Measurements from ENCODE around the gene MS4A7. TPM values are rescaled to one million over a fixed set of nuclear protein-coding genes. Genes with fewer than 3 reads are reported as not detected.

Gene MS4A7
- total and polyA plus RNA-seq, 5 donors: 6.6 to 48.2 (median 35.5) TPM

DNA sequence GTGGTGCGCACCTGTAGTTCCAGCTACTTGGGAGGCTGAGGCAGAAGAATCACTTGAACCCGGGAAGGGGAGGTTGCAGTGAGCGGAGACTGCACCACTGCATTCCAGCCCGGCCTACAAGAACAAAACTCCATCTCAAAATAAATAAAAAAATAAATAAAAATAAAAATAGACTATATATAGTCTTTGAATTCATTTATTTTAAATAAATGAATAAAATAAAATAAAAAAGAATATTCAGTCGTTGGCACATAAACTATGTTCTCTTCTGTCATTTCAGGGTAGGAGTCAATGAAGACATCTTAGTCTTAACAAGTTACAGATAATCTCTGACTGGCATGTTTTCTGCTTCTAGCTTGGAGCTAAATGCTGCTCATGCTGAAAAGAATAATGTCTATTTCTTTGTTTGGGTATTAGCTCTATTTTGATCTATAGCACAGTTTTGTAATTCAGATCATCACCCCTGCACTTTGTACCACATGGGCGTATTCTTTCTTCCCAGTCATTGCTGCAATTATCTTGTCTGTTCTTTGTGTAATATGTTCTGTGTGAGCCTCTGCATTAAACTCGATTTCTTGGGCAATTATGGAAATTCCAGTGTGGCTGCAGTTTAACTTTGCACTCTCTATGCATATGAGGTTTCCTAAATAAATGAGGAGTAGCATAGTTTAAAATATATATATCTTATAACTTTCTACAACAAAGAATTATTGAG is 16.5 kb downstream of the MS4A7 start:
- Histone ChIP-seq H3K4me3 (ENCODE audit: low read length) (no peak overlapping the region), H3K4me1 (ENCODE audit: control insufficient read depth, insufficient read depth, low read length) (no peaks in the 10 kb centered on the region), H3K27me3 (ENCODE audit: control insufficient read depth, insufficient read depth) (no peaks in the 10 kb centered on the region), H3K9me3 (ENCODE audit: control insufficient read depth, low read length) (no peaks in the 10 kb centered on the region), H3K27ac (ENCODE audit: low read length) (no peak overlapping the region)
- intact Hi-C loops (cut with DNase I): no loop called here
- DNase-seq (no peak), ATAC-seq (no peak)
- WGBS: 74% methylated on average over 7 of the region's 7 CpGs

DNA sequence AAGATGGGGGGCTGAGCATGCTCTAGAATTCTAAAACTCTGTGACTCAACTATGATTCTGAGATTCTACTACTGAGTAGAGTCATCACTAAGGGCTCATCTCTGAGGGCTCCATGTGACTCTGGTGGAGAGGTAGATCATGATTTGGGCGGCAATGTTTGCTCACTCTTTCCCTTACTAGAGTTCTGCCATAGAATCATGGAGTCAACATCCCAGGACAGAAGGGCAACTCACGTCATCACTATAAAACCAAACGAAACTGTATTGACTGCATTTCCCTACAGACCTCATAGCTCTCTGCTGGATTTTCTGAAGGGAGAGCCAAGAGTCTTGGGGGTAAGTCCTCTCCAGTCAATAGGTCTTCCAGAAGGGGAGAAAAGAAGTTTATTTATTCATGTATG is 18.1 kb downstream of the MS4A7 start, which contains the start of gene MS4A14:
Gene MS4A14 (plus strand): TSS at position 78 of the 400 bp plus-strand sequence. CDS start 120 bp downstream, at position 198.
- Histone ChIP-seq H3K27ac (ENCODE audit: low read length) (no peak within 1 kb of the TSS), H3K4me3 (ENCODE audit: low read length) (no peak within 1 kb of the TSS), H3K4me1 (ENCODE audit: control insufficient read depth, insufficient read depth, low read length) (no peaks in the 10 kb centered on the region), H3K27me3 (ENCODE audit: control insufficient read depth, insufficient read depth) (no peaks in the 10 kb centered on the region), H3K9me3 (ENCODE audit: control insufficient read depth, low read length) (no peaks in the 10 kb centered on the region)
- intact Hi-C loops (cut with DNase I): no loop called here
- ATAC-seq: peak in 1 of 2 donors; percentile 18
- WGBS: 61% methylated on average over 3 of the region's 3 CpGs
- DNase-seq: no peak

DNA sequence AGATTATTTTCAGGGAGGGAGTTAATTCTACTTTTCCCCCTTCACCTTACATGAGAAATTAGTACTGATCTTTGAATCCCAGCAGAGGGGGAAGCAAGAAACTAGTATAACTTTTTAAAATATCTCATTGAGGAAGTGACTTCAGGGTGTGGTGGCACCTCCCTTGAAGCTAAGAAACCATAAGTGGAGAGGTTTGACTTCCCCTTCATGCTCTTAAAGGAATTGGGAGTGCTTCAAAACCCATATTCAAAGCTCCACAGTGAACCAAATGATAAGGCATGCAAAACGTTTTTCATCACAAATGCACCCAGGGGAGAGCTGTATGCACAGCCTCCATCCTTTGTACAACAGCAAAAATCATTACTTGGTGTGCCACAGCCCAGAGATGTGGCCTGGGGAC is 18.5 kb downstream of the MS4A7 start:
- Histone ChIP-seq H3K4me1 (ENCODE audit: control insufficient read depth, insufficient read depth, low read length) (no peaks in the 10 kb centered on the region), H3K4me3 (ENCODE audit: low read length) (no peak overlapping the region), H3K27me3 (ENCODE audit: control insufficient read depth, insufficient read depth) (no peaks in the 10 kb centered on the region), H3K27ac (ENCODE audit: low read length) (no peak overlapping the region), H3K9me3 (ENCODE audit: control insufficient read depth, low read length) (no peaks in the 10 kb centered on the region)
- ATAC-seq (peak in 1 of 2 donors; percentile 19), DNase-seq (no peak)
- intact Hi-C loops (cut with DNase I): no loop called here
- 2% methylated on average over 1 of the region's 1 CpG for WGBS

DNA sequence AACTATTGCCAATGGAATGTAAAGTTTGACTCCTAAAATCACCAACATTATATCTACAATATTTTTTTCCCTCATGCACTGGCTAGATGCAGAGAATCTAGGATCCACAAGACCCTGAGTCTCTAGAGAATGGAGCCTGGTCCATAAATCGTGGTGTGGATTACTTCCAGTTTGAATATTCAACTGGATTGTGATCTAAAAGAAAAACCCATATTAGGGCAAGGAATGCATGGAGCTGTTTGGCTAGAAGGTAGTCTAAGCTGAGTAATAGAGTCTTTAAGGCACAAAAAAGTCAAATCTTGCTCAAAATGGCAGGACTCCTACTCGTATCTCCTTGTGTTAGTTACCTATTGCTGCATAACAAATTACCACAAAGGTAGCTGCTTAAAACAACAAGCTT is 41.7 kb downstream of the MS4A7 start:
- Histone ChIP-seq H3K4me1 (ENCODE audit: control insufficient read depth, insufficient read depth, low read length) (no peaks in the 10 kb centered on the region), H3K4me3 (ENCODE audit: low read length) (no peak overlapping the region), H3K27ac (ENCODE audit: low read length) (no peak overlapping the region), H3K27me3 (ENCODE audit: control insufficient read depth, insufficient read depth) (no peaks in the 10 kb centered on the region), H3K9me3 (ENCODE audit: control insufficient read depth, low read length) (no peaks in the 10 kb centered on the region)
- ATAC-seq: no peak
- 15% methylated on average over 2 of the region's 2 CpGs for WGBS
- intact Hi-C loops (cut with DNase I): no loop called here
- DNase-seq: no peak

DNA sequence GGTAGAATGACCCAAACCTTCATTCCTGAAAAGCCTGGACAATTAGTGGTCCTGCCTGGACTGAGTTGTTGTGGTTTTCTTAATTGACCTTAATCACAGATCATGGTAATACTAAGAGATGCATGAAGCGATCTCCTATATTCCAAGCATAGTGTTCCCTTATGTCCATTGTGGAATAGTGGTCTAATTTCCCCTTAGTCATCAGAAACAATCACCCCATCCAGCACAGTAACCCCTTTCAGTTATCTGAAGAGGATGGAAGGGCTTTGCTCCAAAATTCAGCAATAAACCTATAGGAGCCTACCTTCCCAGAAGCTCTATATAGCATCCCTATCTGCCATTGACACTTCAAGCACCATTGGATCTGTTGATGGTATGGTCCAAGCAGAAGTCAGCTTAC is 44.3 kb downstream of the MS4A7 start:
- no peaks in the 10 kb centered on the region for H3K4me1 ChIP-seq (ENCODE audit: control insufficient read depth, insufficient read depth, low read length)
- intact Hi-C loops (cut with DNase I): no loop called here
- no peaks in the 10 kb centered on the region for H3K9me3 ChIP-seq (ENCODE audit: control insufficient read depth, low read length)
- no peak overlapping the region for H3K4me3 ChIP-seq (ENCODE audit: low read length)
- WGBS: 76% methylated on average over 1 of the region's 1 CpG
- H3K27ac ChIP-seq (ENCODE audit: low read length): no peak overlapping the region
- no peaks in the 10 kb centered on the region for H3K27me3 ChIP-seq (ENCODE audit: control insufficient read depth, insufficient read depth)
- ATAC-seq (no peak), DNase-seq (no peak)

DNA sequence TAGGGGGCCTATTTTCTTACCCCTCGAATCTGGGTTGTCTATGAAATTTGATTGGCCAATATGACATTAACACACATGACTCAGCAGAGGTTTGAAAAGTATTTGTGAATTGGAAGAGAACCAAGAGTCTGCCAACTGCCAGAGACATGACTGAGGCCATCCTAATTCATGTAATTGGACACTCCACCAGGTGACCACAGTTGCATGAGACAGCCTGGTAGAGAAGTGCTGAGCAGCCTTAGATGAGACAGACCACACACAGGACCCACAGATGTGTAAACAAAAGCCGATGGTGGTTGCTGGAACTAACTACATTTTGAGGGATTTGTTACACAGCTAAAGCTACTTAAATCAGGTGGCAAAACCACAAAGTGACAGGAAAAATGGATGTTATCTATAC is 50.2 kb downstream of the MS4A7 start:
- Histone ChIP-seq H3K9me3 (ENCODE audit: control insufficient read depth, low read length) (no peaks in the 10 kb centered on the region), H3K4me1 (ENCODE audit: control insufficient read depth, insufficient read depth, low read length) (no peaks in the 10 kb centered on the region), H3K27me3 (ENCODE audit: control insufficient read depth, insufficient read depth) (peaks cover 4% of the 10 kb centered on the region), H3K4me3 (ENCODE audit: low read length) (no peak overlapping the region), H3K27ac (ENCODE audit: low read length) (no peak overlapping the region)
- 62% methylated on average over 2 of the region's 2 CpGs for WGBS
- no peak for ATAC-seq
- intact Hi-C loops (cut with DNase I): no loop called here
- DNase-seq: no peak

DNA sequence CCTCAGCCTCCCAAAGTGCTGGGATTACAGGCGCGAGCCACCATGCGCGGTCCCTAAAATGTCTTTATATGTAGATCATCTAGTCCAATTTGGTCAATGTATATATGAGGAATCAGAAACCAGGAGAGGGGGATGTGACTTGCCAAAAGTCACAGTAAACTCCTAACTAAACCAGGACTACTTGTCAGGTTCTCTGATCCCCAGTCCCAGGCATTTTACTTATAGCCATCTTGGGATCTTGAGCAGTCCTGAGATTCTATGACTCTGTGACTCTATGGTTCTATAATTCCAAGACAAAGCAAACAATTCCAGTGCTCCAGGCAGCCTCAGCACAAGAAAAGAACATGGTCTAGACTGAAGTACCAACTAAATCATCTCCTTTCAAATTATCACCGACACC is 50.9 kb downstream of the MS4A7 start, which contains the start of gene MS4A5:
Gene MS4A5 (plus strand): TSS at position 301 of the 400 bp plus-strand sequence. CDS start 103 bp downstream, outside the sequence.
- H3K27me3 ChIP-seq (ENCODE audit: control insufficient read depth, insufficient read depth): peaks cover 4% of the 10 kb centered on the region
- ATAC-seq: no peak
- no peaks in the 10 kb centered on the region for H3K9me3 ChIP-seq (ENCODE audit: control insufficient read depth, low read length)
- no peak for DNase-seq
- 96% methylated on average over 5 of the region's 5 CpGs for WGBS
- no peak within 1 kb of the TSS for H3K4me3 ChIP-seq (ENCODE audit: low read length)
- no peaks in the 10 kb centered on the region for H3K4me1 ChIP-seq (ENCODE audit: control insufficient read depth, insufficient read depth, low read length)
- no peak within 1 kb of the TSS for H3K27ac ChIP-seq (ENCODE audit: low read length)
- intact Hi-C loops (cut with DNase I): no loop called here

DNA sequence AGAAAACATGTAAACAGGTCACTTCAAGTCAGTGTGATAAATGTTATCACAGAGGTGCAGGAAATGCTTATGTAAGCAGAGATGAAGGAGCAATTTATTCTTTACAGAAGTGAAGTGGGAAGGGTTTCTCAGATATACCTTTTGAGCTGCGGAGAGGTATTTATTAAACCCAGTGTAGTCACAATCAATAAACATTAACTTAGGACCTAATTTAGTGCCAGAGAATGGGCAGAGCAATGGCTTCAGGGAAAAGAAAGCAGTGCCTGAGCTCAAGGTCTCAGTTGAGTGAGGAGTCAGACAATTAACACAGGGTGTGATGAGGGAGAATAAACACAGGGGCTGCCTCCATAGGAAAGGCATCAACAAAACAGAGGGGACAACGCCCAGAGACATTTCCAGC is 52.9 kb downstream of the MS4A7 start:
- H3K4me1 ChIP-seq (ENCODE audit: control insufficient read depth, insufficient read depth, low read length): no peaks in the 10 kb centered on the region
- H3K9me3 ChIP-seq (ENCODE audit: control insufficient read depth, low read length): no peaks in the 10 kb centered on the region
- ATAC-seq (no peak), DNase-seq (no peak)
- H3K27me3 ChIP-seq (ENCODE audit: control insufficient read depth, insufficient read depth): peaks cover 4% of the 10 kb centered on the region
- 73% methylated on average over 2 of the region's 2 CpGs for WGBS
- intact Hi-C loops (cut with DNase I): no loop called here
- H3K27ac ChIP-seq (ENCODE audit: low read length): no peak overlapping the region
- H3K4me3 ChIP-seq (ENCODE audit: low read length): no peak overlapping the region

DNA sequence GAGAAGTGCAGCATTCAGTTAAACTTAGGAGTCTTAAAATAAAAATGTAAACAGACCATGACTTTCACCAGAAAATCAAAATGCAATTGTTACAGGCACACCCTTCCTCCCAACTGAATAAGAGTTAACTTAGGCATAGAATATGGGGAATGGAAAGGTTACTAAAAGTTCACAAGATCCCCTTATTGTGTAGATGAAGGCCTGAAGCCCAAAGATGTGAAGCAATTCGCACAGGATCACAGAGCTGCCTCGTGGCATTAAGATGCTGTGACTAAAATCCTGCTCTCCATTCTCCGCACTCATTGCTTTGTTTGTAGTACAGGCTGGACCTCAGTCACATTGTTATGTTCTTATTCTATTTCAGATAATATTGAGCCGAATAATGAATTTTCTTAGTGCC is 55.1 kb downstream of the MS4A7 start:
- Histone ChIP-seq H3K27ac (ENCODE audit: low read length) (no peak overlapping the region), H3K27me3 (ENCODE audit: control insufficient read depth, insufficient read depth) (peaks cover 4% of the 10 kb centered on the region), H3K4me3 (ENCODE audit: low read length) (no peak overlapping the region), H3K9me3 (ENCODE audit: control insufficient read depth, low read length) (no peaks in the 10 kb centered on the region), H3K4me1 (ENCODE audit: control insufficient read depth, insufficient read depth, low read length) (no peaks in the 10 kb centered on the region)
- intact Hi-C loops (cut with DNase I): no loop called here
- DNase-seq: no peak
- WGBS: 66% methylated on average over 4 of the region's 4 CpGs
- ATAC-seq: no peak

Other genes starting within 250 kb of the MS4A7 start
- 10 to 100 TPM; 63.0 to 99.0 (median 82.8) TPM for gene MS4A6A, start 195.4 kb upstream of the MS4A7 start, total RNA-seq
- gene MS4A6A, start 195.4 kb upstream of the MS4A7 start, polyA plus RNA-seq: 16.5 TPM
- gene MS4A4E, start 135.4 kb upstream of the MS4A7 start, total RNA-seq: 1 to 10 TPM in 3 of 4 donors, under 1 TPM in 1; 0.85 to 2.5 (median 1.3) TPM
- 0.27 TPM for gene MS4A4E, start 135.4 kb upstream of the MS4A7 start, polyA plus RNA-seq
- 10 to 100 TPM; 12.6 to 21.5 (median 20.1) TPM for gene MS4A4A, start 97.9 kb upstream of the MS4A7 start, total RNA-seq
- 5.1 TPM for gene MS4A4A, start 97.9 kb upstream of the MS4A7 start, polyA plus RNA-seq
- not detected for gene MS4A6E, start 51.3 kb upstream of the MS4A7 start, total RNA-seq
- gene MS4A6E, start 51.3 kb upstream of the MS4A7 start, polyA plus RNA-seq: not detected
- gene MS4A14, start 17.9 kb downstream of the MS4A7 start, total RNA-seq: 1 to 10 TPM in 2 of 4 donors, under 1 TPM in 2; 0.34 to 1.7 (median 1.1) TPM
- 0.57 TPM for gene MS4A14, start 17.9 kb downstream of the MS4A7 start, polyA plus RNA-seq
- gene MS4A5, start 51.0 kb downstream of the MS4A7 start, total RNA-seq: not detected
- gene MS4A5, start 51.0 kb downstream of the MS4A7 start, polyA plus RNA-seq: not detected
- under 1 TPM in 1 of 4 donors, not detected in 3; 0.38 TPM for gene MS4A1, start 77.3 kb downstream of the MS4A7 start, total RNA-seq
- 0.05 TPM for gene MS4A1, start 77.3 kb downstream of the MS4A7 start, polyA plus RNA-seq
- gene MS4A12, start 114.2 kb downstream of the MS4A7 start, total RNA-seq: not detected
- gene MS4A12, start 114.2 kb downstream of the MS4A7 start, polyA plus RNA-seq: not detected
- not detected for gene MS4A13, start 136.9 kb downstream of the MS4A7 start, total RNA-seq
- gene MS4A13, start 136.9 kb downstream of the MS4A7 start, polyA plus RNA-seq: not detected

Measured in right cardiac atrium (tissue), 5 donors.